Bladder microvascular endothelial cell (primary cell): Measurements from ENCODE around the gene SEMA3F. TPM values are rescaled to one million over a fixed set of nuclear protein-coding genes. Genes with fewer than 3 reads are reported as not detected.

Experiments used
- total RNA-seq: library from RNA; depleted of rRNA; stranded (reverse); fragments of >200 nt; gene quantifications from 2 replicates; pipeline ENCODE4 v1.2.3, GENCODE V29; 2014

The SEMA3F gene
- 36.8 and 47.1 TPM in 2 replicates for total RNA-seq

GRCh38 chr3:50154840-50155490 lies at the start of gene SEMA3F:
Gene SEMA3F, plus strand, starts transcription at chr3:50155324. Its CDS starts 4,299 bp downstream, at chr3:50159623.

GRCh38 chr3:50190936-50191660 lies 36.0 kb downstream of the SEMA3F start, which contains the start of gene GNAT1:
Gene GNAT1, plus strand, starts transcription at chr3:50191610. Its CDS starts 116 bp downstream, at chr3:50191726.

GRCh38 chr3:50204804-50205412 lies 49.8 kb downstream of the SEMA3F start, which contains the start of gene SLC38A3:
Gene SLC38A3, plus strand, starts transcription at chr3:50205271. Its CDS starts 8,929 bp downstream, at chr3:50214200.

GRCh38 chr3:50235716-50236483 lies 80.8 kb downstream of the SEMA3F start, which contains the start of gene GNAI2:
Gene GNAI2, plus strand, starts transcription at chr3:50236204. Its CDS starts 132 bp downstream, at chr3:50236336.

Other genes starting within 250 kb of the SEMA3F start
- 9.4 and 16.9 TPM in 2 replicates for gene MON1A, start 225.5 kb upstream of the SEMA3F start, total RNA-seq
- gene RBM6, start 215.2 kb upstream of the SEMA3F start, total RNA-seq: 25.9 and 60.7 TPM in 2 replicates
- 115 and 502 TPM in 2 replicates for gene RBM5, start 66.4 kb upstream of the SEMA3F start, total RNA-seq
- gene GNAT1, start 36.3 kb downstream of the SEMA3F start, total RNA-seq: not detected in 2 replicates
- gene SLC38A3, start 49.9 kb downstream of the SEMA3F start, total RNA-seq: 0.13 TPM in 1 of 2 replicates, not detected in the other
- gene GNAI2, start 80.9 kb downstream of the SEMA3F start, total RNA-seq: 583 and 1,028 TPM in 2 replicates
- 0.49 and 1.1 TPM in 2 replicates for gene SEMA3B, start 113.8 kb downstream of the SEMA3F start, total RNA-seq
- not detected in 2 replicates for gene LSMEM2, start 123.8 kb downstream of the SEMA3F start, total RNA-seq
- 79.2 and 85.9 TPM in 2 replicates for gene IFRD2, start 137.1 kb downstream of the SEMA3F start, total RNA-seq
- gene HYAL3, start 144.1 kb downstream of the SEMA3F start, total RNA-seq: 9.1 and 15.5 TPM in 2 replicates
- gene NAA80, start 144.1 kb downstream of the SEMA3F start, total RNA-seq: 1.9 and 2.8 TPM in 2 replicates
- 7.2 and 7.6 TPM in 2 replicates for gene HYAL1, start 148.2 kb downstream of the SEMA3F start, total RNA-seq
- gene HYAL2, start 167.4 kb downstream of the SEMA3F start, total RNA-seq: 320 and 845 TPM in 2 replicates
- gene TUSC2, start 172.9 kb downstream of the SEMA3F start, total RNA-seq: 16.2 and 18.2 TPM in 2 replicates
- 17.0 and 29.3 TPM in 2 replicates for gene RASSF1, start 185.5 kb downstream of the SEMA3F start, total RNA-seq
- 0.16 and 0.31 TPM in 2 replicates for gene ZMYND10, start 190.4 kb downstream of the SEMA3F start, total RNA-seq
- gene NPRL2, start 195.5 kb downstream of the SEMA3F start, total RNA-seq: 14.2 and 16.8 TPM in 2 replicates
- 18.6 and 22.6 TPM in 2 replicates for gene CYB561D2, start 195.5 kb downstream of the SEMA3F start, total RNA-seq
- gene TMEM115, start 204.2 kb downstream of the SEMA3F start, total RNA-seq: 28.7 and 34.6 TPM in 2 replicates